HepG2 (cell line): ENCODE data around the gene ADGRL1. TPM values are rescaled to one million over a fixed set of nuclear protein-coding genes. Genes with fewer than 3 reads are reported as not detected.

Experiments
- AGO2 ChIP-seq: fragments of 200-400 bp; formaldehyde crosslinking; optimal IDR thresholded peaks from 2 replicates; pipeline ENCODE3; 2017; ENCODE audit warnings: mild to moderate bottlenecking, low read depth, low read length, moderate library complexity
- FOXA3 ChIP-seq: IDR thresholded peaks from 2 replicates; pipeline ENCODE4 v1.6.1; 2016; ENCODE audit warnings: missing genetic modification reagents, missing compliant biosample characterization
- FOXP1 ChIP-seq, 2 experiments: fragments of 450-650 bp in 1 of 2; IDR thresholded peaks; 2 replicates each; pipeline ENCODE4 v1.6.1; 2017 to 2018; ENCODE audit warnings: antibody characterized with exemption in 1 of 2
- MYC ChIP-seq: sonication (generic); formaldehyde crosslinking; IDR thresholded peaks from 2 replicates; pipeline ENCODE4 v1.9.0; 2021; ENCODE audit warnings: missing genetic modification reagents, borderline replicate concordance
- NCOA1 ChIP-seq: sonication (generic); formaldehyde crosslinking; IDR thresholded peaks from 2 replicates; pipeline ENCODE4 v1.9.0; 2021; ENCODE audit warnings: missing genetic modification reagents
- PITX1 ChIP-seq: sonication (generic); formaldehyde crosslinking; IDR thresholded peaks from 2 replicates; pipeline ENCODE4 v1.5.1; 2020; ENCODE audit warnings: mild to moderate bottlenecking, missing genetic modification reagents
- POLR2AphosphoS2 ChIP-seq: IDR thresholded peaks from 2 replicates; pipeline ENCODE4 v1.6.1; 2011; ENCODE audit warnings: low read depth, low read length, improper control_type of control experiment
- RFX5 ChIP-seq: IDR thresholded peaks from 2 replicates; pipeline ENCODE4 v1.6.1; 2011; ENCODE audit warnings: low read depth, low read length, improper control_type of control experiment
- ZMYM4 ChIP-seq: sonication (generic); formaldehyde crosslinking; IDR thresholded peaks from 2 replicates; pipeline ENCODE4 v1.8.1; 2023; ENCODE audit warnings: mild to moderate bottlenecking, missing genetic modification reagents
- ZNF329 ChIP-seq: sonication (generic); formaldehyde crosslinking; IDR thresholded peaks from 2 replicates; pipeline ENCODE4 v1.9.0; 2021; ENCODE audit warnings: low read depth, mild to moderate bottlenecking, missing genetic modification reagents
- ZNF878 ChIP-seq: sonication (generic); formaldehyde crosslinking; IDR thresholded peaks from 2 replicates; pipeline ENCODE4 v1.8.1; 2023; ENCODE audit warnings: mild to moderate bottlenecking, missing genetic modification reagents, moderate library complexity
- polyA plus RNA-seq, 8 experiments: library from polyadenylated mRNA; depleted of rRNA in 3 of 8; stranded (reverse) in 7 of 8; unstranded in 1 of 8; fragments of >200 nt; fragmentation: Illumina TruSeq in 4 of 8; extraction: Trizol in 4 of 8; gene quantifications; 2 replicates each; pipeline versions ENCODE4 v1.2.1 to v1.2.3, GENCODE V29; 2011 to 2016; ENCODE audit warnings: low read depth in 4 of 8, missing spikeins in 1 of 8, mixed read lengths in 1 of 8; ENCODE audit not compliant: insufficient read depth in 1 of 8
- total RNA-seq, 5 experiments: library from RNA; depleted of rRNA; stranded (reverse); fragments of >200 nt; fragmentation: Illumina TruSeq; extraction: Trizol; gene quantifications; 2 replicates each; pipeline ENCODE4 v1.2.3, GENCODE V29; 2016; ENCODE audit warnings: low read depth in 1 of 5
- TF ChIP-seq, protein P1 (sequence below): sonication (generic); formaldehyde crosslinking; IDR thresholded peaks from 2 replicates; pipeline ENCODE4 v1.4.0; 2020; ENCODE audit warnings: mild to moderate bottlenecking, missing genetic modification reagents, borderline replicate concordance
- TF ChIP-seq, protein P2 (sequence below): sonication (generic); formaldehyde crosslinking; IDR thresholded peaks from 2 replicates; pipeline ENCODE4 v1.4.0; 2020; ENCODE audit warnings: missing genetic modification reagents
- TF ChIP-seq, protein P3 (sequence below): sonication (generic); formaldehyde crosslinking; IDR thresholded peaks from 2 replicates; pipeline ENCODE4 v1.5.1; 2020; ENCODE audit warnings: missing genetic modification reagents, mild to moderate bottlenecking, borderline replicate concordance
- TF ChIP-seq, protein P4 (sequence below): sonication (generic); formaldehyde crosslinking; IDR thresholded peaks from 2 replicates; pipeline ENCODE4 v1.4.0; 2020; ENCODE audit warnings: mild to moderate bottlenecking, missing genetic modification reagents
- TF ChIP-seq, protein P5 (sequence below): sonication (generic); formaldehyde crosslinking; IDR thresholded peaks from 2 replicates; pipeline ENCODE4 v1.4.0; 2020; ENCODE audit warnings: missing genetic modification reagents
- TF ChIP-seq, protein P6 (sequence below): sonication (generic); formaldehyde crosslinking; IDR thresholded peaks from 2 replicates; pipeline ENCODE4 v1.8.0; 2022; ENCODE audit warnings: mild to moderate bottlenecking, missing genetic modification reagents, borderline replicate concordance
- TF ChIP-seq, protein P7 (sequence below): fragments of 450-650 bp; IDR thresholded peaks from 2 replicates; pipeline ENCODE4 v1.6.1; 2017; ENCODE audit warnings: mild to moderate bottlenecking

The ADGRL1 gene
- total and polyA plus RNA-seq, 2 of the 13 experiments (the other 11 are each of a cell fraction or from before 2014, with no cell fraction given): 0.49 to 1.7 TPM

DNA sequence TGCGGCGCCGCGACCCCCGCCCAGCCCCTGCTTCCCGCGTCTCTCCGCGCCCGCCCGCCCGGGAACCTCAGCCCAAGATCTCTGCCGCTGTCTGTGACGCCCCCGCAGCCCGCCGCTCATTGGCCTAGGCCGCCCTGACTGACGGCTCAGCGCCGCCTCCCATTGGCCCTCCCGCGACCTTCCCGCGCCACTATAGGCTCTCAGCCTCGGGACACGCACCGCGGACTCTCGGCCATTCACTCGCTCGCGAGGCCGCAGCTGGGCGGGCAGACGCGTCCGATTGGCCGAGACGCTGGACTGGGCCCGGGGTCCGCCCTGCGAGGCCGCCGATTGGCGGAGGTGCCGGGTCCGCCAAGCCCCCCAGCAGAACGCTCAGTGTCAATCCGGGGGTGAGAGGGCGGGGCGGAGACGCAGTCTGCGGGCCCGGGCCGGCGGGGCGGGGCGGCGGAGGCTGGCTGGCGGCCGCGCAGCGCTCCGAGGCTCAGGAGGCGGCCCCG, 88.3 kb downstream of the ADGRL1 start, which contains the start of gene PRKACA (continued):
- TF ChIP-seq, protein P1, sequence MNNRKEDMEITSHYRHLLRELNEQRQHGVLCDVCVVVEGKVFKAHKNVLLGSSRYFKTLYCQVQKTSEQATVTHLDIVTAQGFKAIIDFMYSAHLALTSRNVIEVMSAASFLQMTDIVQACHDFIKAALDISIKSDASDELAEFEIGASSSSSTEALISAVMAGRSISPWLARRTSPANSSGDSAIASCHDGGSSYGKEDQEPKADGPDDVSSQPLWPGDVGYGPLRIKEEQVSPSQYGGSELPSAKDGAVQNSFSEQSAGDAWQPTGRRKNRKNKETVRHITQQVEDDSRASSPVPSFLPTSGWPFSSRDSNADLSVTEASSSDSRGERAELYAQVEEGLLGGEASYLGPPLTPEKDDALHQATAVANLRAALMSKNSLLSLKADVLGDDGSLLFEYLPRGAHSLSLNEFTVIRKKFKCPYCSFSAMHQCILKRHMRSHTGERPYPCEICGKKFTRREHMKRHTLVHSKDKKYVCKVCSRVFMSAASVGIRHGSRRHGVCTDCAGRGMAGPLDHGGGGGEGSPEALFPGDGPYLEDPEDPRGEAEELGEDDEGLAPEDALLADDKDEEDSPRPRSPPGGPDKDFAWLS (CRISPR knock-in tag): no peak
- no peak for TF ChIP-seq PITX1 (CRISPR knock-in tag)
- TF ChIP-seq RFX5: peak; percentile 80
- TF ChIP-seq, protein P2, sequence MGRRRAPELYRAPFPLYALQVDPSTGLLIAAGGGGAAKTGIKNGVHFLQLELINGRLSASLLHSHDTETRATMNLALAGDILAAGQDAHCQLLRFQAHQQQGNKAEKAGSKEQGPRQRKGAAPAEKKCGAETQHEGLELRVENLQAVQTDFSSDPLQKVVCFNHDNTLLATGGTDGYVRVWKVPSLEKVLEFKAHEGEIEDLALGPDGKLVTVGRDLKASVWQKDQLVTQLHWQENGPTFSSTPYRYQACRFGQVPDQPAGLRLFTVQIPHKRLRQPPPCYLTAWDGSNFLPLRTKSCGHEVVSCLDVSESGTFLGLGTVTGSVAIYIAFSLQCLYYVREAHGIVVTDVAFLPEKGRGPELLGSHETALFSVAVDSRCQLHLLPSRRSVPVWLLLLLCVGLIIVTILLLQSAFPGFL (CRISPR knock-in tag): no peak
- TF ChIP-seq, protein P3, sequence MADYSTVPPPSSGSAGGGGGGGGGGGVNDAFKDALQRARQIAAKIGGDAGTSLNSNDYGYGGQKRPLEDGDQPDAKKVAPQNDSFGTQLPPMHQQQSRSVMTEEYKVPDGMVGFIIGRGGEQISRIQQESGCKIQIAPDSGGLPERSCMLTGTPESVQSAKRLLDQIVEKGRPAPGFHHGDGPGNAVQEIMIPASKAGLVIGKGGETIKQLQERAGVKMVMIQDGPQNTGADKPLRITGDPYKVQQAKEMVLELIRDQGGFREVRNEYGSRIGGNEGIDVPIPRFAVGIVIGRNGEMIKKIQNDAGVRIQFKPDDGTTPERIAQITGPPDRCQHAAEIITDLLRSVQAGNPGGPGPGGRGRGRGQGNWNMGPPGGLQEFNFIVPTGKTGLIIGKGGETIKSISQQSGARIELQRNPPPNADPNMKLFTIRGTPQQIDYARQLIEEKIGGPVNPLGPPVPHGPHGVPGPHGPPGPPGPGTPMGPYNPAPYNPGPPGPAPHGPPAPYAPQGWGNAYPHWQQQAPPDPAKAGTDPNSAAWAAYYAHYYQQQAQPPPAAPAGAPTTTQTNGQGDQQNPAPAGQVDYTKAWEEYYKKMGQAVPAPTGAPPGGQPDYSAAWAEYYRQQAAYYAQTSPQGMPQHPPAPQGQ (CRISPR knock-in tag): no peak
- no peak for TF ChIP-seq AGO2
- TF ChIP-seq FOXA3: no peak
- no peak for TF ChIP-seq POLR2AphosphoS2
- TF ChIP-seq ZNF878 (CRISPR knock-in tag): no peak
- TF ChIP-seq, protein P4, sequence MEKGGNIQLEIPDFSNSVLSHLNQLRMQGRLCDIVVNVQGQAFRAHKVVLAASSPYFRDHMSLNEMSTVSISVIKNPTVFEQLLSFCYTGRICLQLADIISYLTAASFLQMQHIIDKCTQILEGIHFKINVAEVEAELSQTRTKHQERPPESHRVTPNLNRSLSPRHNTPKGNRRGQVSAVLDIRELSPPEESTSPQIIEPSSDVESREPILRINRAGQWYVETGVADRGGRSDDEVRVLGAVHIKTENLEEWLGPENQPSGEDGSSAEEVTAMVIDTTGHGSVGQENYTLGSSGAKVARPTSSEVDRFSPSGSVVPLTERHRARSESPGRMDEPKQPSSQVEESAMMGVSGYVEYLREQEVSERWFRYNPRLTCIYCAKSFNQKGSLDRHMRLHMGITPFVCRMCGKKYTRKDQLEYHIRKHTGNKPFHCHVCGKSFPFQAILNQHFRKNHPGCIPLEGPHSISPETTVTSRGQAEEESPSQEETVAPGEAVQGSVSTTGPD (CRISPR knock-in tag): no peak
- TF ChIP-seq MYC: no peak
- TF ChIP-seq, protein P5, sequence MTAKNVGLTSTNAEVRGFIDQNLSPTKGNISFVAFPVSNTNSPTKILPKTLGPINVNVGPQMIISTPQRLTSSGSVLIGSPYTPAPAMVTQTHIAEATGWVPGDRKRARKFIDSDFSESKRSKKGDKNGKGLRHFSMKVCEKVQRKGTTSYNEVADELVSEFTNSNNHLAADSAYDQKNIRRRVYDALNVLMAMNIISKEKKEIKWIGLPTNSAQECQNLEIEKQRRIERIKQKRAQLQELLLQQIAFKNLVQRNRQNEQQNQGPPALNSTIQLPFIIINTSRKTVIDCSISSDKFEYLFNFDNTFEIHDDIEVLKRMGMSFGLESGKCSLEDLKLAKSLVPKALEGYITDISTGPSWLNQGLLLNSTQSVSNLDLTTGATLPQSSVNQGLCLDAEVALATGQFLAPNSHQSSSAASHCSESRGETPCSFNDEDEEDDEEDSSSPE: no peak
- TF ChIP-seq FOXP1 (IDR thresholded peaks at IDR 0.05): no peak
- TF ChIP-seq FOXP1 (CRISPR knock-in tag; IDR thresholded peaks at IDR 0.05): no peak
- TF ChIP-seq ZMYM4 (CRISPR knock-in tag): no peak
- TF ChIP-seq, protein P6, sequence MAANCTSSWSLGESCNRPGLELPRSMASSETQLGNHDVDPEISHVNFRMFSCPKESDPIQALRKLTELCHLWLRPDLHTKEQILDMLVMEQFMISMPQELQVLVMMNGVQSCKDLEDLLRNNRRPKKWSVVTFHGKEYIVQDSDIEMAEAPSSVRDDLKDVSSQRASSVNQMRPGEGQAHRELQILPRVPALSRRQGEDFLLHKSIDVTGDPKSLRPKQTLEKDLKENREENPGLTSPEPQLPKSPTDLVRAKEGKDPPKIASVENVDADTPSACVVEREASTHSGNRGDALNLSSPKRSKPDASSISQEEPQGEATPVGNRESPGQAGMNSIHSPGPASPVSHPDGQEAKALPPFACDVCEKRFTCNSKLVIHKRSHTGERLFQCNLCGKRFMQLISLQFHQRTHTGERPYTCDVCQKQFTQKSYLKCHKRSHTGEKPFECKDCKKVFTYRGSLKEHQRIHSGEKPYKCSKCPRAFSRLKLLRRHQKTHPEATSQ: no peak
- no peak for TF ChIP-seq ZNF329 (CRISPR knock-in tag)
- no peak for TF ChIP-seq NCOA1 (CRISPR knock-in tag)
- TF ChIP-seq, protein P7, sequence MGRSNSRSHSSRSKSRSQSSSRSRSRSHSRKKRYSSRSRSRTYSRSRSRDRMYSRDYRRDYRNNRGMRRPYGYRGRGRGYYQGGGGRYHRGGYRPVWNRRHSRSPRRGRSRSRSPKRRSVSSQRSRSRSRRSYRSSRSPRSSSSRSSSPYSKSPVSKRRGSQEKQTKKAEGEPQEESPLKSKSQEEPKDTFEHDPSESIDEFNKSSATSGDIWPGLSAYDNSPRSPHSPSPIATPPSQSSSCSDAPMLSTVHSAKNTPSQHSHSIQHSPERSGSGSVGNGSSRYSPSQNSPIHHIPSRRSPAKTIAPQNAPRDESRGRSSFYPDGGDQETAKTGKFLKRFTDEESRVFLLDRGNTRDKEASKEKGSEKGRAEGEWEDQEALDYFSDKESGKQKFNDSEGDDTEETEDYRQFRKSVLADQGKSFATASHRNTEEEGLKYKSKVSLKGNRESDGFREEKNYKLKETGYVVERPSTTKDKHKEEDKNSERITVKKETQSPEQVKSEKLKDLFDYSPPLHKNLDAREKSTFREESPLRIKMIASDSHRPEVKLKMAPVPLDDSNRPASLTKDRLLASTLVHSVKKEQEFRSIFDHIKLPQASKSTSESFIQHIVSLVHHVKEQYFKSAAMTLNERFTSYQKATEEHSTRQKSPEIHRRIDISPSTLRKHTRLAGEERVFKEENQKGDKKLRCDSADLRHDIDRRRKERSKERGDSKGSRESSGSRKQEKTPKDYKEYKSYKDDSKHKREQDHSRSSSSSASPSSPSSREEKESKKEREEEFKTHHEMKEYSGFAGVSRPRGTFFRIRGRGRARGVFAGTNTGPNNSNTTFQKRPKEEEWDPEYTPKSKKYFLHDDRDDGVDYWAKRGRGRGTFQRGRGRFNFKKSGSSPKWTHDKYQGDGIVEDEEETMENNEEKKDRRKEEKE: no peak
